GM23338 (cell line): ENCODE results near the gene GIMAP7.

ENCODE experiments used
- CTCF ChIP-seq, 2 experiments: fragments of 200-600 bp in 1 of 2; sonication (generic) in 1 of 2; conservative IDR thresholded peaks; 2 replicates each; pipeline versions ENCODE4 v1.5.1 to v1.6.1; 2016 to 2017; ENCODE audit warnings: antibody characterized with exemption in 2 of 2, low read depth in 2 of 2, mild to moderate bottlenecking in 2 of 2, moderate library complexity in 1 of 2
- REST ChIP-seq: IDR thresholded peaks from one replicate; pipeline ENCODE4 v1.6.1; 2018; ENCODE audit warnings: antibody characterized with exemption; ENCODE audit not compliant: unreplicated experiment

GRCh38 chr7:150562919-150563318 is 48.2 kb downstream of the GIMAP7 start:
- TF ChIP-seq REST (no peak), CTCF (conservative IDR thresholded peaks at IDR 0.05; ENCODE audit: low read depth in 2 of 2) (no peak)
